HG03139 (cell line): ENCODE measurements around the gene MUC2.

ENCODE experiments used
- ATAC-seq: cut with Tn5 transposase; IDR thresholded peaks from one replicate; pipeline ENCODE4 v1.9.1; 2021; ENCODE audit not compliant: unreplicated experiment

MUC2 gene

DNA sequence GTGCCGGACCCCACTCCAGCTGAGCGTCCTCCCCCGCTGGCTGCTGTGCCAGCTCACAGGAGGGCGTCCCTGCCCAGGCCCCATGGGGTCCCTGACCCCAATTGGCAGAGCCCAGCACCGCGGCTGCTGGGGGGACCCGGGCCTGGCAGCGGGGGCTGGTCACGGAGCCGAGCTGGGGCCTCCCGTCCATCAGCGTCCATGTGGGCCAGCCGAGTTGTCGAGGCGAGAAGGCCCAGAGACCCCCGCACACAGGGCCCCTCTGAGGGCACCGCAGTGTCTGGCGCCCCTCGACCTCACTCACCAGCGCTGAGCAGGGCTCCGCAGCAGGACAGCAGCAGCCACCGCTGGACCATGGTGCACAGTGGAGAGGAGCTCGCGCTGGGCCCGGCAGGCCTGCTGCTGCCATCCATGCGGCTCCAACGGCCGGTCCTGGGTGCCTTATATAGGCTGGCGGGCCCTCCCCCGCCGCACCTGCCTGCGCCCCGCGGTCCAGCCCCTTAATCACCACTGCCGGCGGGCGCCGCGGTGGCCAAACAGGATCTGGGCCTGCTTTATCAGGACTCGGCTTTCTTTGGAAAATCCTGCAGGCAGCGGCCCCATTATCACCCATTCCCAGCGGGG, 38.3 kb upstream of the MUC2 start, which contains the start of gene MUC6:
Gene MUC6 (minus strand): TSS at position 416 of the 621 bp plus-strand sequence. CDS start 63 bp downstream, at position 353.
- no peak for ATAC-seq

DNA sequence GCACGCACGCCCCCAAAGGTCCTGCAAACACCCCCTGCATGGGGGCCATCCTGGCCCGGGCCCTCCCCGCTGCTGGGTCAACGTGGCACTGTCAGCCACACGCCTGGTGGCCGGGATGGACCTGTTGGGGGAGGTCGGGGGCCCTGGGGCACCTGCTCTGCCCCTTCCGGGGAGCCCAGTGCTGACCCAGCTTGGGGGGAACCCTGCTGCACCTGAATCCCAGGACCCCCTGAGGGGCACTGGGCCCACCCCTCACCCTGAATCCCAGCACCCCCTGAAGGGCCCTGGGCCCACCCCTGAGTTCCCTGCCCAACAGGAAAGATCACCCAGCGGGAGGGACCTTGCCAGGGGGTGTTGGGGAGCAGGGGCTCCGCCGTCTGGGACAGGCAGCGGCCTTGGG, 37.7 kb upstream of the MUC2 start:
- no peak for ATAC-seq

DNA sequence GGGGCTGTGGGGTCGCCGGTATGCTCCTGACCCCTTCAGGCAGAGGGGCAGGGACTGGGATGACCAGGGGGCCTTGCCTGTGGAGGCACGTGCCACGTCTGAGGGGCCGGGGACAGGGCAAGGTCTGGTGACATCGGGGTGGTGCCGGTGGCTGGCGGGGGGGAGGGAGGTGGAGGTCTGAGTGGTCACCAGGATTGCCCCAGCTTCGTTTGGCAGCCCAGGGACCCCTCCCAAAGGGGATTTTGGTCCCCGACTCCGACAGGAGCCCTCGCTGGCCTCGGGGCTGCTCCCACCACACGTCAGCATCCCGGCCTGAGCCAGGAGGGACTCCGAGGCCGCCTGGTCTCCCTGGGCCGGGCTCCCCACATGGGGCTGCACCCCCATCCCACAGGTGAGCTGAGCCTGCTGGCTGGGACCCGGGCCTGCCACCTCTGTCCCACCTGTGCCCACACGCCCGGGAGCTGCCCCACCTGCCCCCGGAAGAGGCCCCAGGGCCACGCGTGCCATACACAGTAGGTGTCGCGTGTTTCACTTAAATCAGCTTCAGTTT, 37.1 kb upstream of the MUC2 start:
- ATAC-seq = no peak

DNA sequence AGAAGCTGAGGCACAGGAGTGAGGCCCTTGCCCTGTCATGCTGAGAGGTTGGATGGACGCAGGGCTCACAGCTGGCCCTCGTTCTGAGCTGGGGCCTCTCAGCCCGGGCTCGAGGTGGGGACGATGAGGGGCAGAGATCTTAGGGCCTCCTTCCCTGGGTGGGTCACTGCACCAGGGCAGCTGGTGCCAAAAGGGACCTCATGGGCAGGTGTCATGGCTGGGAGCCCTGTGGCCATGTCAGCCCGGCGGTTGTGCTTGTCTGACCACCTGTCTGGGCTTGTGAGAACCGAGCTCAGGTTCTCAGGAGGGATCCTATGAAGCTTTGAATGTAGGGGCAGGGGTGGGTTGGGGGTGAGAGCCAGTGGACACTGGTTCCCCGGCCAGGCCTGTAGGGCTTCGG, 36.3 kb upstream of the MUC2 start:
- no peak for ATAC-seq

DNA sequence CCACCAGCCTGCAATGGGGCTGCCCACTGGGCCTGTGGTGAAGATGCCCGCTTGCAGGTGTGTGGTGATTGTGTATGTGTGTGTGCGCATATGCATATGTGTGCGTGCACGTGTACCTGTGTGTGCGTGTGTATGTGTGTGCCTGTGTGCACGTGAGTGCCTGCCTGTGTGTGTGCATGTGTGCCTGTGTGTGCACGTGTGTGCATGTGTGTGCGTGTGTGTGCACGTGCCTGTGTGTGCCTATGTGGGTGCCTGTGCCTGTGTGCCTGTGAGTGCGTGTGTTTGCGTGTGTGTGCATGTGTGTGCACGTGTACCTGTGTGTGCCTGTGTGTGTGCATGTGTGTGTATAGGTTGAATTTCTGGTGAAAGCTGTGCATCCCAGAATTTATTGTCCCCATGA, 35.8 kb upstream of the MUC2 start:
- ATAC-seq = no peak

DNA sequence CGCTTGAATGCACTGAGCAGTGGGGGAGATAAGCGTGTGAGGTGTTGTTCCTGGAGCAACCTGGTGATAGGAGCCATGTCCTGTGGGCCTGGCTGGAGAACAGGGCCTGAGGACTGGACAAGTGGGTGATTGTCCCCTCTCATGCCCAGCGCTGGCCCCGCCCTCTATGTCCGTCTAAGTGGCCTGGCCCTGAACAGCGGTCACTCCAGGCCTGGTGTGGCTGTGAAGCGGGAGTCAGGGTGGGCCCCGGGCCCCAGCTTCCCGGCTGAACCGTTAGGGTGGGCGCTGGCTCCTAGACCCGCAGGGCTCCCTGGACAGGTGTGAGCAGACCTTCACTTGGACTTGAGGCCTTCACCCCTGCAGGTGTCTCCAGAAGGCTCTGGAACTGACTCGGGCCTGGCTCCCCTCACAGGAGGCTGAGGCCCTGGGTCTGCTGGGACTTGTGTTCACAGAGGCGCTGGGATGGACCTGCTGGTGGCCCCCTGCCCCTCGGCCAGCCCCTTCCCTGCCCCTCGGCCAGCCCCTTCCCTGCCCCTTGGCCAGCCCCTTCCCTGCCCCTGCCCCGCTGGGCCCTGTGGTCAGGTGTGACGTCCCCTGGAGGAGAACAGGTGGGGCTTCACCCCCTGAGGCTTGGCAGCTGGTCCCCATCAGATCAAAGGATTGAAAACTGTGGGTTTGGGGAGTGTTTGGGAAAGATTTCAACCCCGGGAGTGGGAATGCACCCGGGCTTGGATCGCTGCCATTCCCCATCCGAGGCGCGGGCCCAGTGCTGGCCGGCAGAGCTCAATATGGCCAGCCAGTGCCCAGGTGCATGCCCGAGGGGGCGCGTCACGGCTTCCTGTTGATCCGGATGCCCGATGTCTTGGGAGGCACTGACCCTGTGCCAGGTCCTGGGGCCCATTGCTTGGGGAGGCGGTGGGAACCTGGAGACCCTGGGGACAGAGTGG, 34.9 kb upstream of the MUC2 start:
- ATAC-seq = no peak

DNA sequence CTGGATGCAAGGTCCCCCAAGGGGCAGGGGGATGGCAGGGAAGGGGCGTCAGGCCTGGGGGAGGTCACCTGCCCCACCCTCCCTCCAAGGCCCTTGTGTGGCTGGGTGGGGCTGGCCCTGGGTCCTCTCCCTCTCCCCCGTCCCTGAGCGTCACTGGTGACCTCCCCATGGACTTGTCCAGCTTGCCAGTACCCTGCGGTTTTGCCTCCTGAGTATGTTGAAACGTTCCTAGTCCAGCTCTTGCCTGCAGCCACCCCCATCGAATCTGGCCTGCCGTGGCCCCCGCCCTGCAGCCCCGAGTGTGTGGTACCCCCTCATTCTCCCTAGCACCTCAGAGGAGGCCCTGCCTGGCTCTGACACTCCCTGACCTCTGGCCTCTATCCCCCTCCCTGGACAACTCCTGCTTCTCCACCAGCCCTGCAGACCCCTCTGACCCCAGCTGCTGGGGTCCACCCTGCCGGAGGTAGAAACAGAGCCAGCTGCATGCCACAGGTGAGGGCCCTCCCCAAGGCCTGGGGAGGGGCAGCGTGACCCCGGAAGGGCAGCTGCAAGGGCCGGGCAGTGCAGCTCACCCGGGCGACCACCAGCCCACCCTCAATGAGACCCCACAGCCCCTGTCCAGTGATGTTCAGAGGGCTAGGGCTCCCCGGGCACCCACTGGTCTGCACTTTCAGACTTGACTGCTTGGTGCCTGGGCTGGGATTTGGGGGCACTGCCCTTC, 34.1 kb upstream of the MUC2 start:
- no peak for ATAC-seq

DNA sequence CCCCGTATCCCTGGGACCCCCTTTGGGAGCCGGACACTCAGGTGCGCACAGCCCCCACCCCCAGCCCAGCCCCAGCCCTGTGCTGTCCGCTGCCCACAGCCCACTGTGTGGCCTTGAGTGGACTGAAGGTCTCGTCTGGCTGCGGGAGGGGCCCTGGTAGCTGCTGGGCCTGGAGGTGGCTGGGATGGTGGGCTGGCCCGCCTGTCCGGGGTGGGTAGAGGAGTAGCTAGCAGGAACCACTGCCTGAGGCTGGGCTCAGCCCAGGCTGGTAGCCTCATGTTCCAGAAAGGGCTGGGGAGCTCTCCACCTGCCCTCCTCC, 33.6 kb upstream of the MUC2 start:
- ATAC-seq = no peak

DNA sequence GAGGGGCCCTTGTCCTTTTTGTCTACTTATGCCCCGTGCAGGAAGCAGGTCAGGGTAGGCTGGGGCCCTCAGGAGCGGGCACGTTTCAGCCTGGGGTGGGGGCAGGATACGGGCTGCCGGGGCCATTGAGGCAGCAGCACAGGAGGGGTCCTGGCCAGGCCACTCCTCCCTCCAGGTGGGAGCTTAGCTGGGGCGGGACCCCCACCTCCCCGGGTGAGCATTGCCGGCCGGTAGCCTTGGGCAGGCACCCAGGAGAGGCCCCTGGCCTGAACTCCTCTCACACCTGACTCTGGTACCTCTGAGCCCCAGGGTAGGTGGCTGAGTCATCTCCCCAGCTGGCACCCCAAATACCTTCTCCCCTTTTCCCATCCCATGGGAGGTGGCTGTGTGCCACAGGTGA, 33.2 kb upstream of the MUC2 start:
- ATAC-seq = no peak

DNA sequence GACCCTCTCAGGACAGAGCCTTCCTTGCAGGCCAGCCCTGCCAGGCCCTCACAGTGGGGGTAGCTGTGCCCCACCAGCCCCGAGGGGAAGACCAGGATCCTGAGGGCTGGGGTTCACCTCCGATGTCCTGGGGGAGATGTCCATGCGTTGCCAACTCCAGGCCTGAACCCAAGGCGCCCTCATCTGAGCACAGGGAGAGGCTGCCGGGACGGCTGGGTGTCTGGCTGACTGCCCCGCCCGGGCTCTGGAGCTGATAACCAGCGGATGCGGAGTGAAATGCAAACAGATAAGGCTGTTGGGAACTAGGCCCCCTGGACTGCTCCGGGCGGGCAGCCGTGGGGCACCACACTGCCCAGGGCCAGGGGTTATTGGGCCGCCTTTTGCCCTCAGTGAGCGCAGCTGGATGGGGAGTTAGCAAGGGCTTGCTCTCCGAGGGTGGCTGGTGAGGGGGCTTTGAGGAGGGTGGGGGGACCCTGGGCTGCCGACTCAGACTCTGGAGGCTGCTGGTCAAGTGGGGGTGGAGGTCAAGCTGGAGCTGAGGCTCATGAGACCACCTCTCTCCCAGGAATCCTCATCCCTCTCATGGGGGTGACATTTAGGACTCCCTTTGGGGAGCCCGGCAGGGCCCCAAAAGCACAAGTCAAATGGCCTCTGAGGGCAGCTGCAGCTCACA, 32.6 kb upstream of the MUC2 start:
- no peak for ATAC-seq

DNA sequence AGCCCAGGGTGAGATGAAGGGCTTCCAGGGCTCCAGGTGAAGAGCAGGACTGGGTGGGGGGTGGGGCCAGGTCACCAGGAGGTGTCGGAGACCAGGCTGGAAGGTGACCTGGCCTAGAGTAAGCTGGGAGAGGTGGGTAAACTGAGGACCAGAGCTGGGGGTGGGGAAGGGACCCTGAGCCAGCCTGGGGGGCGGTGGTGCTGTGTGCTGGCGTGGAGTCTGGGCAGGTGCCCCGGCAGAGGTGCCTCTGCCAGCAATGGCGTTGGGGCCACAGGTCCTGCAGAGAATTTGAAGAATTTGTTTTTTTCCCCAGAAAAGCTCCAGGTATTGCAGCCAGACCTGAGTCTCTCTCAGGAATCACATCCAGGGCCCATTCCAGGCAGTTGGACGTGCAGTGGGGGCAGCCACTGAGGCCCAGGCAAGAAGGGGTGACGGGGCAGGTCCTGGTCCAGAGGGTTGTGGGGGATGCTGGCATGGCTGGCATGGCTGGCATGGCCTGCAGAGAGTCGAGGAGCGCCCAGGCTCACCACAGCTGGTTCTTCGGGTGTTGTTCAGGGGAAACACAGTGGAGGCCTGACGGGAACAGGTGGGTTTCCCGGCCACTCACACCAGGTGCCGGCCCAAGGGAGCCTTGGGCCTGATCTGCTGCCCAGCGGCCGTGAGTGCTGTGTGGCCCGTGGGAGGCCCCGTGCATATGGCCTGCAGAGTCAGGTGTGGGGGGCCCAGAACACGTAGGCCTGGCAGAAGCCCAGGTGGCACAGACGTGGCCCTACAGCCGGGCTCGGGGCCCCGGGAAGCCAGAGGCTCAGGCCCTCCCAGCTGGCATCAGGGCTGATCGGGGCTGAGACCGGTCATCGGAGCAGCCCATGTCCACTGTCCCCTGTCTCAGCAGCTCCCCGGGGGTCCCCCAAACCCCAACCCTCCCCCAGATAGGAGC, 31.8 kb upstream of the MUC2 start:
- no peak for ATAC-seq

DNA sequence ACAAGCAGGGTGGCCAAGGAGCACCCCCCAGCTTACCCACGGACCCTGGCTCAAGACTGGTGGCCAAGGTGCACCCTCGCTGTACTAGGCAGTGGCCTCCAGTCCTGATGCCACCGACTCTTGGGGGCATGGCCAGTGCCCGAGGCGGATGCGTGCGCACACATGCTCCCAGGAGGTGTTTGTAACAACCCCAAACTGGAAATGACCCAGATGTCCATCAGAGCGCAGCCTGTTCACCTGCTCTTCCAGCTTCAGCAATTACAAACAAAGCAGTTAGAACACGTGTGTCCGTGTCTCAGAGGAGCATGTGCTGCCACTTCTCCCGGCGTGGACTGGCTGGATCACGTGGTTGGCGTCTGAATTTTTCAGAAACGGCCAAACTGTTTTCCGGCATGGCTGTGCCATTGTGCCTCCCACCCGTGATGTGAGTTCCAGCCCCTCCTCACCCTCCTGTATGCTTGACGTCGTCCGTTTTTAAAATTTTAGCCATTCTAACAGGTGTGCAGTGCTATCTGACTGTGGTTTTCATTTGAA, 31.0 kb upstream of the MUC2 start:
- no peak for ATAC-seq

DNA sequence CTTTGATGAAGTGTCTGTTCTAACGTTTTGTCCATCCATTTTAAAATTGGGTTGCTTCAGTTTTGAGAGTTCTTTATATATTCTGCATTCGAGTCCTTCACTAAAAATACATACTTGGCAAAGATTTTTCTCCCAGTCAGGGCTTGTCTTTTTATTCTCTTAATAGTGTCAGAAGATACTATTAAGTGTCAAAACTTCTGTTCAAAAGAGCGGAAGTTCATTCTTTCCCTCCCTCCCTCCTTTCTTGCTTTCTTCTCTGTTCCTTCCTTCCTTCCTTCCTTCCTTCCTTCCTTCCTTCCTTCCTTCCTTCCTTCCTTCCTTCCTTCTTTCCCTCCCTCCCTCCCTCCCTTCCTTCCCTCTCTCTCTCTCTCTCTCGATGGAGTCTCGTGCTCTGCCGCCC, 30.5 kb upstream of the MUC2 start:
- ATAC-seq = no peak

DNA sequence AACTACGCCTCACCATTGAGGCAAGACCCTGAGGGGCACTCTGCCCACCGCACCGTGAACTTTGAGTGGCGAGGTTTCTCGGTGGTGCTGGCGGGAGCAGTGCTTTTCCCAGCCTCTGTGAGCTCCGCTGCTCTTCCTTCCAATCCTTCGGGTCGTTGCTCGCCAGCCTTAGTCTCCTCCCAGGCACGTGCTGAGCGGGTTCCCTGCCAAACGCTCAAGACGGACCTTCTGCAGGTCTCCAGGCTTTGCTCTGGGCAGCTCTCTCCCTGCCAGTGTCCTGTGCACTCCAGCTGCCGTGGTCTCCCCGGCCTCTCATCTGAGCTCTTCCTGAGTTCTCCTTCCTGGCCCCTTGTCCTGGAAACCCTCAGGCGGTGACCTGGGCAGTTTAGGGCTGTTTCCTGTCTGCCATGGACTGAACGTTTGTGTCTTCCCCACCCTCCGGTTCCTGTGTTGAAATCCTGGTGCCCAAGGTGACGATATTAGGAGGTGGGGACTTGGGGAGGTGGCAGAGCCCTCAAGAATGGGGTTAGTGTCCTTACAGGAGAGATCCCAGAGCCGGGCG, 27.0 kb upstream of the MUC2 start:
- ATAC-seq = no peak

DNA sequence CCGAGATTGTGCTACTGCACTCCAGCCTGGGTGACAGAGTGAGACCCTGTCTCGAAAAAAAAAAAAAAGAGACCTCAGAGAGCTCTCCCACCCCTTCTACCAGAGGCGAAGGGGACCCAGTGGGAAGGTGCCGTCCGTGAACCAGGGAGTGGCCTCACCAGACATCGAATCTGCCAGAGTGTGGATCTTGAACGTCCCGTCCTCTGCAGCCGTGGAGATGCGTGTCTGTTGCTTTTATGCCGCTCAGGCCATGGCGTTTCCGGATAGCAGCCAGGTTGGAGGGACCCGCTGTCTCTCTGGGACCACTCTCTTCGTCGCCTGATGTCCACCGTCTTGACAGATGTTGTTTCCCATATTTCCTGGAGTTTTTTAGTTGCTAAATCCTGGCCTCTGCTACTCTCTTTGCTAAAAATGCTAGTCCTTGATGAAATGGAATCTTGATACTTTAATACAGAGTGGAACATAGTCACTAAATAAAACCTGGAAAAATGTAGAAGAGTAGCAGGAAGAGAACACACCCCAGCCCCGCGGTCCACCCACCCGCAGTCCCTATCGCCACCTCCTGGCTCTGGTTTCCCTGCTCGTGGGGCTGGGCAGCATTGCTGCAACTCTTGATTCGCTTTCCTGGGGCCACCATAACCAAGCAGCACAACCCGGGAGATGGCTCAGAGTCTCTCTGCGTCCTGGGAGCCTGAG, 26.2 kb upstream of the MUC2 start:
- no peak for ATAC-seq

DNA sequence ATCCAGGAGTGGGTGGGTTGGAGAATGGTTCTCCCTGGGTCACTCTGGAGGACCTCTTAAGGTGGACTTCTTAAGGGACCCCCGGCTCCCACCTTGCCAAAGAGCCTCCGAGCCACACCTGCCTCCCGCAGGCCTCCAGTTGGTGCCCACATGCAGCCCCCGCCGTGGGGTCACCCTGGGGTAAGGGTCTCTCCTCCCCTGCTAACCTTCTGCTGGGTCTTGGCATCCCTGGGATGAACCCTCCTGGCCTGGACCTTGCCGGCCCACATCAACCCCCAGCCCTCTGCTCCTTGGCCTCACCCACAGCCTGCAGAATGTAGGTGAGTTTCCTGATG, 25.6 kb upstream of the MUC2 start:
- no peak for ATAC-seq

DNA sequence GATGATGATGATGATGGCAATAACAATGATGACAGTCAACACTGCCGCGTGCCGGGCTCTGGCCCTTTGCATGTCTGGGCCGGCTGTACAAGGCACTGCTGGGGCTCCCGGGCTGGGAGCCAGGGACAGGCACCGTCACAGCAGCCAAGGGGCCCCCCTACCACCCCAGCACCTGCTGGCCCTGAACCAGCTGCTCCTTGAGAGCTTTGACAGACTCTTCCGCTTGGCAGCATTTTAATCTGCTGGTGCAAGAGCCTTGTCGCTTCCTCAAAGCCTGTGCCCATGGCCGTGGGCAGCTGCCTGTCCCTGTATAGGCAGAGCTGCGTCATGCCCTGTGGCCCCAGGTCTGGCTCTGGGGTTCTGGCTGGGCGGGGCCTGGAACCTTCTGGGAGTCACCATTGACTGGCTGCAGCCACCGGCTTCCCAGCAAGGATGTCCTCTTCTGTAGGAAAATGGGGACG, 25.2 kb upstream of the MUC2 start:
- ATAC-seq = no peak

DNA sequence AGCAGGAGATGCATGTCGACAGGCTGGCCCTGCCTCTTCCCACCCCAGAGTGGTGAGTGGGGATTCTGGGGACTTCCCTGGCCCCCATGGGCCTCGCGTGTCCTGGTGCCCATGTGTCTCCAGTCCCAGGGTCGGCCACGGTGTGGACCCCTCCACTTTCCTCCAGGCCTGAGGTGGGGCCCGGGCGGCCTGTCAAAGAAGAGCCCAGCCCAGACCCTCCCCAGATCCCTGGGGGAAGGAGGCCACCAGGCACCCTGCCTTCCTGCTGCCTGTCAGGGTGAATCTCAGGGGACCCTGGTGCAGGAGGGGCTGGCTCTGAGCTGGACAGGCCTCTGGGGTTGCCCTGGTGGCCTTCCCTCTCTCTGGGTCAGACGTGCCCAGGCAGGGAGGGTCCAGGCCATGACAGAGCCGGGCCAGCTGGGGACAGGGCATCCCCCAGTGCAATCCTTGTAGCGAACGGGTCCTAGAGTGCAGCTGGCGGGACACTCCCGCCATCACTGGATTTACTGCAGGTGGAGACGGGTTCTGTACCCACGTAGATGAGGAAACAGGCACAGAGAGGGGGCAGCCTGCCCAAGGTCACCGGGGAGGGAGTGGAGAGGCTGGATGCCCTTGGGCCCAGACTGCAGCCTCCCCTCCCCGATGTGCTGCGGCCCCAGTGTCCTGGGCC, 24.6 kb upstream of the MUC2 start:
- ATAC-seq = no peak
